HG03457 (cell line): ENCODE measurements around the gene MYLK2.
"Not testable (repeated sequence)": the region's sequence is repeated elsewhere in the genome, so short reads cannot be mapped to it uniquely, and the experiment has no call there.

Source experiments
- ATAC-seq: cut with Tn5 transposase; IDR thresholded peaks from one replicate; pipeline ENCODE4 v1.9.1; 2021; ENCODE audit warnings: moderate number of reproducible peaks; ENCODE audit not compliant: unreplicated experiment

MYLK2 gene

GRCh38 chr20:31819083-31819784 lies at the start of gene MYLK2:
Gene MYLK2, plus strand, starts transcription at chr20:31819356. Its CDS starts 225 bp downstream, at chr20:31819581.
- ATAC-seq: no peak

GRCh38 chr20:31769681-31770080 lies 49.5 kb upstream of the MYLK2 start:
- no peak for ATAC-seq

GRCh38 chr20:31770243-31770642 lies 48.9 kb upstream of the MYLK2 start:
- ATAC-seq: no peak

GRCh38 chr20:31774408-31774807 lies 44.7 kb upstream of the MYLK2 start:
- ATAC-seq: no peak

- no peak for ATAC-seq
These were observed 38.3 kb upstream of the MYLK2 start for GRCh38 chr20:31780839-31781238.

- no peak for ATAC-seq
These were observed 37.2 kb upstream of the MYLK2 start for GRCh38 chr20:31781945-31782344.

- ATAC-seq: no peak
These were observed 34.7 kb upstream of the MYLK2 start for GRCh38 chr20:31784354-31785044.

- ATAC-seq: no peak
These were observed 34.1 kb upstream of the MYLK2 start for GRCh38 chr20:31785089-31785488.

GRCh38 chr20:31788578-31788977 lies 30.6 kb upstream of the MYLK2 start:
- ATAC-seq: no peak

GRCh38 chr20:31790401-31790800 lies 28.8 kb upstream of the MYLK2 start:
- ATAC-seq: no peak

GRCh38 chr20:31797364-31797763 lies 21.8 kb upstream of the MYLK2 start:
- ATAC-seq: no peak

GRCh38 chr20:31801508-31801907 lies 17.6 kb upstream of the MYLK2 start:
- no peak for ATAC-seq

- no peak for ATAC-seq
These were observed 15.4 kb upstream of the MYLK2 start for GRCh38 chr20:31803552-31804291.

GRCh38 chr20:31806564-31807355 lies 12.4 kb upstream of the MYLK2 start:
- ATAC-seq: no peak

GRCh38 chr20:31808481-31808880 lies 10.7 kb upstream of the MYLK2 start:
- ATAC-seq: no peak

- no peak for ATAC-seq
These were observed 9.5 kb upstream of the MYLK2 start for GRCh38 chr20:31809661-31810060.

GRCh38 chr20:31811198-31811597 lies 8.0 kb upstream of the MYLK2 start:
- no peak for ATAC-seq

- ATAC-seq: no peak
These were observed 7.1 kb upstream of the MYLK2 start for GRCh38 chr20:31811796-31812728.

GRCh38 chr20:31813611-31814010 lies 5.5 kb upstream of the MYLK2 start:
- no peak for ATAC-seq

- ATAC-seq: not testable (repeated sequence)
These were observed 5.0 kb upstream of the MYLK2 start for GRCh38 chr20:31814142-31814541.
